ENCODE results near the gene KIAA2012.

- TF ChIP-seq CTCF (optimal IDR thresholded peaks at IDR 0.05 in 1 of 3, IDR thresholded peaks at IDR 0.05 in 1 of 3, conservative IDR thresholded peaks at IDR 0.05 in 1 of 3; ENCODE audit: extremely low read depth in 1 of 3, insufficient read depth in 2 of 3, low read length in 3 of 3) (no peak), EZH2 (IDR thresholded peaks at IDR 0.05; ENCODE audit: low read length) (no peak)
These were observed 36.0 kb upstream of the KIAA2012 start for GRCh38 chr2:202037086-202037485.
